Fibroblast of skin of left biceps (primary cell): ENCODE data around the gene ZNF583.

Experiments
- DNase-seq, 2 experiments: peaks; one replicate each; pipeline ENCODE4 v3.0.0-alpha.2; 2013; ENCODE audit warnings: low read depth in 2 of 2

Gene ZNF583

GRCh38 chr19:56403764-56404704, at the start of gene ZNF583:
Gene ZNF583, plus strand, starts transcription at chr19:56404332. Its CDS starts 2,783 bp downstream, at chr19:56407115.
- DNase-seq, result peak; percentile 90 to 92

GRCh38 chr19:56355517-56355916, 48.6 kb upstream of the ZNF583 start:
- no peak for DNase-seq

- no peak for DNase-seq
These were observed 47.2 kb upstream of the ZNF583 start for GRCh38 chr19:56356944-56357343.

- DNase-seq, result no peak
These were observed 43.3 kb upstream of the ZNF583 start for GRCh38 chr19:56360841-56361240.

GRCh38 chr19:56367829-56368711, 36.1 kb upstream of the ZNF583 start:
- DNase-seq, result peak; percentile 84 to 85

GRCh38 chr19:56369886-56370676, 34.1 kb upstream of the ZNF583 start:
- no peak for DNase-seq

- no peak for DNase-seq
These were observed 31.9 kb upstream of the ZNF583 start for GRCh38 chr19:56372281-56372680.

GRCh38 chr19:56377105-56377924, 26.8 kb upstream of the ZNF583 start:
- no peak for DNase-seq

- no peak for DNase-seq
These were observed 20.1 kb upstream of the ZNF583 start for GRCh38 chr19:56383826-56384605.

GRCh38 chr19:56393119-56394012, 10.8 kb upstream of the ZNF583 start, which contains the start of gene ZNF582:
Gene ZNF582, minus strand, starts transcription at chr19:56393534. Its CDS starts 1,782 bp downstream, at chr19:56391752.
- peak; percentile 92 for DNase-seq

- no peak for DNase-seq
These were observed 5.3 kb upstream of the ZNF583 start for GRCh38 chr19:56398809-56399208.

GRCh38 chr19:56400485-56400884, 3.6 kb upstream of the ZNF583 start:
- DNase-seq, result no peak

GRCh38 chr19:56403261-56403660, 871 bp upstream of the ZNF583 start:
- no peak for DNase-seq

GRCh38 chr19:56404705-56405056, 549 bp downstream of the ZNF583 start:
- no peak for DNase-seq

- DNase-seq, result no peak
These were observed 930 bp downstream of the ZNF583 start for GRCh38 chr19:56405062-56405461.

GRCh38 chr19:56423276-56423984, 19.3 kb downstream of the ZNF583 start:
- DNase-seq, result no peak

GRCh38 chr19:56423985-56424353, 19.8 kb downstream of the ZNF583 start:
- no peak for DNase-seq

GRCh38 chr19:56441206-56441792, 37.2 kb downstream of the ZNF583 start:
- DNase-seq, result no peak
